Activated gamma-delta T cell treated with anti-CD3 and anti-CD28 coated beads, Interleukin-2, amount 50 U/mL, for 16 hours (primary cell): ENCODE results near the gene LUZP2.

Source experiments
- DNase-seq: peaks from one replicate; pipeline ENCODE4 v3.0.0-alpha.2; 2020; ENCODE audit warnings: low read depth

LUZP2 gene

GRCh38 chr11:24496736-24497725 lies at the start of gene LUZP2:
Gene LUZP2, plus strand, starts transcription at chr11:24497053.
- no peak for DNase-seq

GRCh38 chr11:24453129-24453718 lies 43.6 kb upstream of the LUZP2 start:
- no peak for DNase-seq

GRCh38 chr11:24457985-24458384 lies 38.9 kb upstream of the LUZP2 start:
- no peak for DNase-seq

DNA sequence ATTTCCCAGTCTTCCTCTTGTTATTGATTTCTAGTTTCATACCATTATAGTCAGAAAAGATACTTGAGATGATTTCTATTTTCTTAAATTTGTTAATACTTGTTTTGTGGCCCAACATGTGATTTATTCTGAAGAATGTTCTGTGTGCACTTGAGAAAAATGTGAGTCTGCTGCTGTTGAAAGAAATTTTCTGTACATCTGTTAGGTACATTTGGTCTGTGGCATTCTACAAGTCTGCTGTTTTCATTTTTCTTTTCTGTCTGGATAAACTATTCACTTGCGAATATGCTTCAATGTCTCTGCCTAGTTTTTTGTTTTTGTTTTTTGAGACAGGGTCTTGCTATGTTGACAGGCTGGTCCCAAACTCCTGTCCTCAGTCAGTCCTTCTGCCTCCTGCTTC lies 26.4 kb upstream of the LUZP2 start:
- no peak for DNase-seq

DNA sequence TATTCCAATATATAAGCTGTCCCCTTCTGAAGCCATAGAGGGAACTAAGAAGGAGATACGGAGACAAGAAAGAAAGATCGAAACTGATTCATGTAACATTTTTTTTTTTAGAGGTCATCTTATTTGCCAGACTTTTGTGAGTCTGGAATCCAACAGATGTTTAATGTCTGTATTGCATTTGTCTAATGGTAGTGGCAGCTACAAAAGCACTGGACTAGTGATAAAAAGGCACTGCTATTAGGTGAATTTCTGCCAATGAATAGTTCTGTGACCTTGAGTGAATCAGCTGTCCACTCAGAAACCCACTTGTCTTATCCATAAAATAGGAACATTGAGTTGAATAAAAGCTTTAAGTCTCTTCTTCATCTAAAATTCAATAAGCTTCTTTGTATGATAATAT lies 25.8 kb upstream of the LUZP2 start:
- DNase-seq: no peak

- DNase-seq: no peak
These were observed 18.1 kb upstream of the LUZP2 start for GRCh38 chr11:24478718-24479117.

- DNase-seq: no peak
These were observed 7.4 kb upstream of the LUZP2 start for GRCh38 chr11:24489477-24489876.

DNA sequence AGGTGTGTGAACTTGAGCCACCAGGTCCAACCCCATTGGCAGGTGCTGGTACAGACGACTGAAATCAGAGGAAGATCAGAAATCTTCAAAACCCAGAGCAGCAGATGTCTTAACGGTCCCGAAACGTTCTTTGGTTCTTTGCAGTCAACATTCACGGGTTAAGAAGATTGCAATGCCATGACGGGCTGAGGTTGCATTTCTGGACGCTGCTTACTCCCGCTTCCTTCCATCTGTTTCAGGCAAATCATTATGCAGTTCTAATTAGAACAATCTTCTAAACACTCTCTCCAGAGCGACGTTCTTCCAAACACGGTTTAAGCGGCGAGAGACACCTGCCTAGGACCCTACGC lies 492 bp upstream of the LUZP2 start:
- no peak for DNase-seq

- no peak for DNase-seq
These were observed 978 bp downstream of the LUZP2 start for GRCh38 chr11:24497831-24498230.

GRCh38 chr11:24502425-24502824 lies 5.6 kb downstream of the LUZP2 start:
- DNase-seq: no peak

- no peak for DNase-seq
These were observed 12.3 kb downstream of the LUZP2 start for GRCh38 chr11:24509114-24509513.

DNA sequence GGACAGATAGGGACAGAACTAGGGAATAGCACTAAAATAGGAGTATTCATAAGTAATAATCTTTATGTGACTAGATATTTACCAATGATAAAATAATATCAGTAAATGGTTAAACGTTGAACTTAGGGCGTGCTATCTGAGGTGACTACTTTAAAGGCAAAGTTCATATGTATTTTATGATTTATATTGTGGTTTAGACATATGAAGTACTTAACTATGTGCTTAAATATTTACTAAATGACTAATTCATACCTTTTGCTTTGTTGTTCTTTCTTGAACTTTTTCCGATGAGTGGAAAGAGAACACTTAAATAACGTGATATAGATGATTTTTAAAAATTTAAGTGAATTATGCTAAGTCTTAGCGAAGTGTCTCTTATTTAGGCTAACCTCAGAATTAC lies 14.7 kb downstream of the LUZP2 start:
- no peak for DNase-seq

- no peak for DNase-seq
These were observed 16.8 kb downstream of the LUZP2 start for GRCh38 chr11:24513479-24514218.

DNA sequence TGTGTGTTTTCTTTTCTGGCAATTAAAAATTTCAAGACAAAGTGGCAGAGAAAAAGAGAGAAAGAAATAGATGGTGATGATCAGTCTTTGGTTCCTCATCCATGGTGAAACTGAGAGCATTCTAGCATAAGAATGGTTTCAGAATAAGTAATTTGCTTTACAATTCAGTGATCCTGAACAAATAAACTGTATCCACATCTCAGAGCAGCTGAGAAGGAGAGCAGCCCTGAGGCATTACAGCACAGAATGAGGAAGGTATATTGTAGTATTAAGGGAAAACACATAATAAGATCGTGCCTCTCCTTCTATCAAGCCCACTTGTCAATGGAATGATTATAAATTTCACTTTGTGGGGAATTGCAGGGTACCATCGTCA lies 17.4 kb downstream of the LUZP2 start:
- DNase-seq: no peak

GRCh38 chr11:24515632-24516031 lies 18.8 kb downstream of the LUZP2 start:
- no peak for DNase-seq

DNA sequence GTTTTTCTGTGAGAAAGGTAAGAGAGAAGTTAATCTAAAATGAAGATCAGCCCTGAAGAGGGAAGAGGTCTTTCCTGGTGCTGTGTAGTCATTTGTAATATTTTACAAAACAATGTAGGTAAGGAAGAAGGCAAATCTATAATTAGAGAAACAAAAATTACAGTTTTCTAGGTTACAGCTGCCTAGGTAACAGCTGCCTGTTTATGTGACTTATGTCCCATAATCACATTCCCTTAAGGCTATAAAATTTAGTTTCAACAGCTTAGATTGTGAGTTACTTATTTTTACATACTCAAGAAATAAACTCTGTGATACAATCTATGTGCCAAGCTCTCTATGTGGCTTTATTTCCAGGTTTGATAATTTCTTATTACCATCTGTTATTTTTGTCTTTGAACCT lies 19.8 kb downstream of the LUZP2 start:
- no peak for DNase-seq

DNA sequence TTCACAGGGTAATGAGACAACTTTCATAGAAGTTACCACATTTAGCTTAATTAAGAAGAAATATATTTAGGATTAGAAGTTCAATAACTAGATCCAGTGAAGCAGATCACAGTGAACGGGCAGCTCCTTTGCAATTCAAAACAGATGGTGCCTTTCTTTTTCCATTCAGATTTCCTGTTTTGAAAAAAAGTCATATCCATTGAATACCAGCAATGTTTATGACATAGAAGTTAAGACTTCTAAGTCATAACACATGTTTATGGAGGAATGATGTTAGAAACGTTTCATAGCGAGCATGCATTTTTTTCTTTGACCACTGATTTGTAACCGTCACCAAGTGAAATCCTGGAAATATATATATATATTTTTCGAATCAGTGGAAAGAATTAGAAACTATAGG lies 24.7 kb downstream of the LUZP2 start:
- no peak for DNase-seq

- no peak for DNase-seq
These were observed 27.3 kb downstream of the LUZP2 start for GRCh38 chr11:24524156-24524555.

DNA sequence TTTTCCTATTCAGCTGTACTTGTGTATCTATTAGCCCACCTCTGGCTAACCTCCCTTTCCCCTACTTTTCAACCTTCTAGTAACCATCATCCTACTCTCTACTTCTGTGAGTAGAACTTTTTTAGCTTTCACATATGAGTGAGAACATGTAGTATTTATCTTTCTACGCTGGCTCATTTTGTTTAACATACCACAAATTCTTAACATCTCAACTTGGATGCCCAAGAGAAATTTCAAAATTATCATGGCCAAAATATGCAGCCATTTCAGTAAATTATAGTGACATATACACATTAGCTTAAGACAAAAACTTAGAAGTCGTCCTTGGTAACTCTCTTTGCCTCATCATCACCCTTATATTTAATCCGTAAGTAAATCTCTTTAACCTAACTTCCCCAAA lies 34.7 kb downstream of the LUZP2 start:
- no peak for DNase-seq

DNA sequence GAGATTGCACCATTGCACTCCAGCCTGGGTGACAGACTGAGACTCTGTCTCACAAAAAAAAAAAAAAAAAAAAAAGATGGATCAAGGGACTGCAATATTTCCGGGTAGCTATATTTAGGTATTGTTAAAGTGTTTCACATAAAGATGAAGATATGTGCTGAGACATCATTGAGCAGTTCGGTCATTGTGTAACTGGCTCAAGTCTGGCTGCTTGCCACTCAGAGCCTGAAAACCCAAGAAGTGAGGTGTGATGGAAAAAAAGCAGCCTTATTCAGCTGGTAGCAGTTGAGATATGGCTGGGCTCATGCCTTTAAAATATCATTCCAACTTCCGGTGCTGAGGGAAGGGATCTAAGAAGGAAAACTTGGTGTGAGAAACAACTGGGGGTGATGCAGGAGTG lies 46.9 kb downstream of the LUZP2 start:
- DNase-seq: no peak

GRCh38 chr11:24556693-24557092 lies 59.8 kb downstream of the LUZP2 start:
- DNase-seq: no peak

DNA sequence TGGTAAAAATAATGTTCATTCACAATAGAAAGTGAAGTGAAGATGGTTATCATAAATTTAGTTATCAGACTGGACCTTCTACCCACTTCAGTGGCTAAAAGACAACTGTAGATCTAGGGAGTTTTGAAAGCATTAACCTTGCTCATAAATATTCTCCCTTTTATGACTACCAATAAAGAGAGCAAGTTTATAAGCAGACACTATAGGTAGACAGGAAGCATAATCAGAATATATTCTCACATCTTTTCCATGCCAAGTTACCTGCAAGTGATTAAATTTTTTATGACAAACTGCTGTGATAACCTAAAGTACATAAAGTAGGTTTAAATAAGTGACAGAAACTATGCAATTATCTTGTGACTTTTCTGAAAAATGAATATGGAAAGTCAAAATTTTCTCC lies 62.5 kb downstream of the LUZP2 start:
- no peak for DNase-seq

DNA sequence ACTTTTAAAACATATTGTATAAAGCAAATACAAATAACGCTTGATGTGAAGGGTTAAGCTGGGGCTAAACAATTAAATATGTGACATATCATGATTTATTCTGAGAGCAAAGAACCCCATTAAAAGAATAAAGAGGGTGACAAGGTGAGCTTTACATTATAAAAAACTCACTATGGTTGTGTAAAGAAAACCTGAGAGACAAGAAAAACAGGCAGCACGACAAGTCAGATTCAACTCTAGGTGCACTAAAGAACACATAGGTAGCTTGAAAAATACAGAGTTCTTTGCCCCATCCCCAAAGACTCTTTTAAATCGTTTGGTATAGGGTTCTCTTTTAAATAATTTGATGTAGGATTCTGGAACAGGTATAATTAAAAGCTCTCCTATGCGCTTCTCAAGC lies 63.5 kb downstream of the LUZP2 start:
- DNase-seq: no peak
